Measurements from ENCODE around the gene DRC3. TPM values are rescaled to one million over a fixed set of nuclear protein-coding genes. Genes with fewer than 3 reads are reported as not detected.
A peak's percentile ranks its signal among the peaks of the same experiment; 100 is the strongest.
"Not testable (repeated sequence)": the region's sequence is repeated elsewhere in the genome, so short reads cannot be mapped to it uniquely, and the experiment has no call there.

DRC3 gene
- total RNA-seq, 1 experiment from 2014 or later, result 1.1 TPM

GRCh38 chr17:17940441-17940911, 32.2 kb upstream of the DRC3 start:
- DNase-seq (ENCODE audit: low spot score), result peak; percentile 71

GRCh38 chr17:17941015-17941414, 31.6 kb upstream of the DRC3 start:
- DNase-seq (ENCODE audit: low spot score), result peak; percentile 33

- peak; percentile 55 for DNase-seq (ENCODE audit: low spot score)
Measured at GRCh38 chr17:17942846-17943245, 29.8 kb upstream of the DRC3 start.

- no peak for DNase-seq (ENCODE audit: low spot score)
Measured at GRCh38 chr17:17943281-17943984, 29.2 kb upstream of the DRC3 start.

GRCh38 chr17:17944242-17944641, 28.4 kb upstream of the DRC3 start:
- DNase-seq (ENCODE audit: low spot score), result no peak

GRCh38 chr17:17944743-17945142, 27.9 kb upstream of the DRC3 start:
- DNase-seq (ENCODE audit: low spot score), result no peak

GRCh38 chr17:17946093-17946492, 26.6 kb upstream of the DRC3 start:
- DNase-seq (ENCODE audit: low spot score), result no peak

GRCh38 chr17:17947309-17947708, 25.4 kb upstream of the DRC3 start:
- no peak for DNase-seq (ENCODE audit: low spot score)

GRCh38 chr17:17947966-17948365, 24.7 kb upstream of the DRC3 start:
- no peak for DNase-seq (ENCODE audit: low spot score)

GRCh38 chr17:17950347-17950746, 22.3 kb upstream of the DRC3 start:
- DNase-seq (ENCODE audit: low spot score), result no peak

GRCh38 chr17:17950806-17951205, 21.9 kb upstream of the DRC3 start:
- DNase-seq (ENCODE audit: low spot score), result no peak

- DNase-seq (ENCODE audit: low spot score), result no peak
Measured at GRCh38 chr17:17951524-17951923, 21.1 kb upstream of the DRC3 start.

- DNase-seq (ENCODE audit: low spot score), result no peak
Measured at GRCh38 chr17:17952691-17953090, 20.0 kb upstream of the DRC3 start.

- no peak for DNase-seq (ENCODE audit: low spot score)
Measured at GRCh38 chr17:17954079-17954478, 18.6 kb upstream of the DRC3 start.

- not testable (repeated sequence) for DNase-seq (ENCODE audit: low spot score)
Measured at GRCh38 chr17:17955790-17956341, 16.8 kb upstream of the DRC3 start.

- no peak for DNase-seq (ENCODE audit: low spot score)
Measured at GRCh38 chr17:17957584-17957916, 15.1 kb upstream of the DRC3 start.

- DNase-seq (ENCODE audit: low spot score), result no peak
Measured at GRCh38 chr17:17958982-17959381, 13.7 kb upstream of the DRC3 start.

GRCh38 chr17:17959520-17960361, 12.9 kb upstream of the DRC3 start:
- no peak for DNase-seq (ENCODE audit: low spot score)

- no peak for DNase-seq (ENCODE audit: low spot score)
Measured at GRCh38 chr17:17960500-17961030, 12.1 kb upstream of the DRC3 start.

- DNase-seq (ENCODE audit: low spot score), result no peak
Measured at GRCh38 chr17:17963066-17963465, 9.6 kb upstream of the DRC3 start.

- no peak for DNase-seq (ENCODE audit: low spot score)
Measured at GRCh38 chr17:17963694-17964436, 8.8 kb upstream of the DRC3 start.

- no peak for DNase-seq (ENCODE audit: low spot score)
Measured at GRCh38 chr17:17964710-17965109, 8.0 kb upstream of the DRC3 start.
